Ovary (tissue), 3 donors: ENCODE data around the gene MTRF1L.

ENCODE experiments used
- EP300 ChIP-seq: sonication (generic); formaldehyde crosslinking; IDR thresholded peaks from one replicate; pipeline ENCODE4 v1.6.1; 2017; ENCODE audit warnings: antibody characterized with exemption
- POLR2A ChIP-seq: fragments of 450-650 bp; IDR thresholded peaks from one replicate; pipeline ENCODE4 v1.6.1; 2017; ENCODE audit warnings: antibody characterized with exemption, mild to moderate bottlenecking, moderate library complexity
- TF ChIP-seq, protein P1 (sequence below), 3 donors: fragments of 450-650 bp in 2 of 3; fragments of 200-600 bp in 1 of 3; IDR thresholded peaks; one replicate each; pipeline versions ENCODE4 v1.5.1 to v1.8.0; 2016 to 2022; ENCODE audit warnings: antibody characterized with exemption in 3 of 3, mild to moderate bottlenecking in 1 of 3
- donor health status: DM: no; HTN: no; CAD: no.

DNA sequence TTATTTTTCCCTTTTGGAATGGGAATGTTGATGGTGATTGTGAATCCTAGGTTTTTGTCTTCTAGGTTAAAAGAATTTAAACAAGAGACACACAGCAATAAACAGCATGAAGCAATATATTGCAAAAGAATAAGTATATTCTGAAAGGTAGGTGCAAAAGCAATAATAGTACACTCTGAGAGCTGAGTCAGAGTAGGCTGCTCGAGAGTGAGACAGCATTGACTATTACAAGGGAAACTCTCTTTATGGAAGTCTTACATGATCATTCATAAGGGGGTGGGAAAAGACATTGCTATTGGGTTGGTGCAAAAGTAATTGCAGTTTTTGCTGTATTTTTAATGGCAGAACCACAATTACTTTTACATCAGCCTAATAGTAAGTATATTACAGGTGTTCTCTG is 44.7 kb downstream of the MTRF1L start:
- TF ChIP-seq, protein P1, sequence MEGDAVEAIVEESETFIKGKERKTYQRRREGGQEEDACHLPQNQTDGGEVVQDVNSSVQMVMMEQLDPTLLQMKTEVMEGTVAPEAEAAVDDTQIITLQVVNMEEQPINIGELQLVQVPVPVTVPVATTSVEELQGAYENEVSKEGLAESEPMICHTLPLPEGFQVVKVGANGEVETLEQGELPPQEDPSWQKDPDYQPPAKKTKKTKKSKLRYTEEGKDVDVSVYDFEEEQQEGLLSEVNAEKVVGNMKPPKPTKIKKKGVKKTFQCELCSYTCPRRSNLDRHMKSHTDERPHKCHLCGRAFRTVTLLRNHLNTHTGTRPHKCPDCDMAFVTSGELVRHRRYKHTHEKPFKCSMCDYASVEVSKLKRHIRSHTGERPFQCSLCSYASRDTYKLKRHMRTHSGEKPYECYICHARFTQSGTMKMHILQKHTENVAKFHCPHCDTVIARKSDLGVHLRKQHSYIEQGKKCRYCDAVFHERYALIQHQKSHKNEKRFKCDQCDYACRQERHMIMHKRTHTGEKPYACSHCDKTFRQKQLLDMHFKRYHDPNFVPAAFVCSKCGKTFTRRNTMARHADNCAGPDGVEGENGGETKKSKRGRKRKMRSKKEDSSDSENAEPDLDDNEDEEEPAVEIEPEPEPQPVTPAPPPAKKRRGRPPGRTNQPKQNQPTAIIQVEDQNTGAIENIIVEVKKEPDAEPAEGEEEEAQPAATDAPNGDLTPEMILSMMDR (IDR thresholded peaks at IDR 0.05), result no peak
- TF ChIP-seq POLR2A (no peak), EP300 (no peak)
